DND-41 (cell line): ENCODE measurements around the gene CFAP61.

Experiments used
- ATAC-seq: fragments of 200-7000 bp; cut with Tn5 transposase; 3 replicates; pipeline ENCODE4 v1.9.1; 2021; ENCODE audit warnings: low read depth; ENCODE audit not compliant: insufficient read depth
- DNase-seq: peaks from one replicate; pipeline ENCODE4 v3.0.0-alpha.2; 2020
- H2AFZ ChIP-seq: 2 replicates; pipeline ENCODE4 v1.6.0; 2012; ENCODE audit warnings: low read depth, low read length
- H3K27ac ChIP-seq: 2 replicates; pipeline ENCODE4 v1.5.1; 2012; ENCODE audit warnings: low read length, inconsistent platforms
- H3K27me3 ChIP-seq: fragments of 200-600 bp; sonication (generic); 2 replicates; pipeline ENCODE4 v1.6.0; 2012; ENCODE audit warnings: low read length, mild to moderate bottlenecking, inconsistent platforms; ENCODE audit not compliant: insufficient read depth, poor library complexity
- H3K36me3 ChIP-seq: 2 replicates; pipeline ENCODE4 v1.5.1; 2012; ENCODE audit warnings: low read length, inconsistent platforms; ENCODE audit not compliant: insufficient read depth
- H3K4me1 ChIP-seq: 2 replicates; pipeline ENCODE4 v1.5.1; 2012; ENCODE audit warnings: mild to moderate bottlenecking, low read length; ENCODE audit not compliant: insufficient read depth
- H3K4me2 ChIP-seq: 2 replicates; pipeline ENCODE4 v1.6.0; 2012; ENCODE audit warnings: mild to moderate bottlenecking, moderate library complexity, low read length, inconsistent platforms; ENCODE audit not compliant: insufficient read depth
- H3K4me3 ChIP-seq, 2 experiments: fragments of 200-600 bp in 1 of 2; shearing (Covaris generic) in 1 of 2; 2 replicates each; pipeline ENCODE4 v1.5.1; 2012 to 2016; ENCODE audit warnings: inconsistent platforms in 2 of 2, low read length in 2 of 2, mild to moderate bottlenecking in 2 of 2, low read depth in 1 of 2, moderate library complexity in 1 of 2
- H3K79me2 ChIP-seq: 2 replicates; pipeline ENCODE4 v1.6.0; 2012; ENCODE audit warnings: low read length, inconsistent platforms; ENCODE audit not compliant: insufficient read depth
- H3K9ac ChIP-seq: 2 replicates; pipeline ENCODE4 v1.6.0; 2012; ENCODE audit warnings: low read depth, mild to moderate bottlenecking, inconsistent platforms, low read length, moderate library complexity
- H3K9me3 ChIP-seq: 2 replicates; pipeline ENCODE4 v1.5.1; 2012; ENCODE audit warnings: low read length, moderate library complexity, mild to moderate bottlenecking, inconsistent platforms; ENCODE audit not compliant: insufficient read depth, severe bottlenecking
- H4K20me1 ChIP-seq: 2 replicates; pipeline ENCODE4 v1.6.0; 2012; ENCODE audit warnings: low read length; ENCODE audit not compliant: insufficient read depth
- CTCF ChIP-seq: IDR thresholded peaks from 2 replicates; pipeline ENCODE4 v1.5.1; 2012; ENCODE audit warnings: borderline replicate concordance, low read length, moderate library complexity, mild to moderate bottlenecking; ENCODE audit not compliant: poor library complexity, severe bottlenecking; ENCODE audit errors: extremely low read depth
- EZH2 ChIP-seq: IDR thresholded peaks from 3 replicates; pipeline ENCODE4 v1.6.1; 2012; ENCODE audit warnings: borderline replicate concordance, low read depth, mild to moderate bottlenecking, moderate library complexity, low read length, inconsistent platforms; ENCODE audit not compliant: severe bottlenecking

Gene CFAP61

GRCh38 chr20:20089018-20089417 lies 36.7 kb downstream of the CFAP61 start:
- Histone ChIP-seq H3K4me1 (no peaks in the 10 kb centered on the region), H3K9ac (no peak overlapping the region), H4K20me1 (no peaks in the 10 kb centered on the region), H3K36me3 (no peaks in the 10 kb centered on the region), H3K4me2 (no peak overlapping the region), H3K4me3 (no peak overlapping the region), H3K27ac (no peak overlapping the region), H3K9me3 (no peaks in the 10 kb centered on the region), H3K27me3 (no peaks in the 10 kb centered on the region), H3K79me2 (no peaks in the 10 kb centered on the region), H2AFZ (no peak overlapping the region)
- TF ChIP-seq EZH2 (no peak), CTCF (no peak)
- DNase-seq (no peak), ATAC-seq (no peak)

GRCh38 chr20:20089939-20090338 lies 37.6 kb downstream of the CFAP61 start:
- Histone ChIP-seq H3K27ac (no peak overlapping the region), H3K9ac (no peak overlapping the region), H3K27me3 (no peaks in the 10 kb centered on the region), H3K4me3 (no peak overlapping the region), H3K4me2 (no peak overlapping the region), H3K79me2 (no peaks in the 10 kb centered on the region), H3K36me3 (no peaks in the 10 kb centered on the region), H4K20me1 (no peaks in the 10 kb centered on the region), H3K9me3 (no peaks in the 10 kb centered on the region), H3K4me1 (no peaks in the 10 kb centered on the region), H2AFZ (no peak overlapping the region)
- ATAC-seq (no peak), DNase-seq (no peak)
- TF ChIP-seq EZH2 (no peak), CTCF (no peak)

- Histone ChIP-seq H3K9me3 (no peaks in the 10 kb centered on the region), H4K20me1 (no peaks in the 10 kb centered on the region), H3K4me1 (no peaks in the 10 kb centered on the region), H3K79me2 (no peaks in the 10 kb centered on the region), H3K27me3 (no peaks in the 10 kb centered on the region), H3K36me3 (no peaks in the 10 kb centered on the region), H3K9ac (no peak overlapping the region), H3K27ac (no peak overlapping the region), H2AFZ (no peak overlapping the region), H3K4me2 (no peak overlapping the region), H3K4me3 (no peak overlapping the region)
- DNase-seq (no peak), ATAC-seq (no peak)
- TF ChIP-seq CTCF (no peak), EZH2 (no peak)
Observed at GRCh38 chr20:20092827-20093226, 40.5 kb downstream of the CFAP61 start.

GRCh38 chr20:20094410-20094809 lies 42.1 kb downstream of the CFAP61 start:
- Histone ChIP-seq H3K9ac (no peak overlapping the region), H3K36me3 (no peaks in the 10 kb centered on the region), H4K20me1 (no peaks in the 10 kb centered on the region), H2AFZ (no peak overlapping the region), H3K27me3 (no peaks in the 10 kb centered on the region), H3K79me2 (no peaks in the 10 kb centered on the region), H3K4me1 (no peaks in the 10 kb centered on the region), H3K4me2 (no peak overlapping the region), H3K9me3 (no peaks in the 10 kb centered on the region), H3K4me3 (no peak overlapping the region), H3K27ac (no peak overlapping the region)
- no peak for DNase-seq
- TF ChIP-seq CTCF (no peak), EZH2 (no peak)
- ATAC-seq, result no peak
